Retinal pigment epithelial cell (primary cell): ENCODE results near the gene CASP3.
"Not testable (repeated sequence)": the region's sequence is repeated elsewhere in the genome, so short reads cannot be mapped to it uniquely, and the experiment has no call there.

ENCODE experiments used
- DNase-seq: peaks from one replicate; pipeline ENCODE4 v3.0.0-alpha.2; 2010; ENCODE audit warnings: low read depth
- H3K4me3 ChIP-seq: 2 replicates; pipeline ENCODE4 v1.5.1; 2011; ENCODE audit warnings: mild to moderate bottlenecking, low read length, control low read depth, moderate library complexity
- TF ChIP-seq, protein P1 (sequence below): conservative IDR thresholded peaks from 2 replicates; pipeline ENCODE4 v1.5.1; 2011; ENCODE audit warnings: low read depth, low read length, control low read depth, inconsistent platforms

The CASP3 gene

DNA sequence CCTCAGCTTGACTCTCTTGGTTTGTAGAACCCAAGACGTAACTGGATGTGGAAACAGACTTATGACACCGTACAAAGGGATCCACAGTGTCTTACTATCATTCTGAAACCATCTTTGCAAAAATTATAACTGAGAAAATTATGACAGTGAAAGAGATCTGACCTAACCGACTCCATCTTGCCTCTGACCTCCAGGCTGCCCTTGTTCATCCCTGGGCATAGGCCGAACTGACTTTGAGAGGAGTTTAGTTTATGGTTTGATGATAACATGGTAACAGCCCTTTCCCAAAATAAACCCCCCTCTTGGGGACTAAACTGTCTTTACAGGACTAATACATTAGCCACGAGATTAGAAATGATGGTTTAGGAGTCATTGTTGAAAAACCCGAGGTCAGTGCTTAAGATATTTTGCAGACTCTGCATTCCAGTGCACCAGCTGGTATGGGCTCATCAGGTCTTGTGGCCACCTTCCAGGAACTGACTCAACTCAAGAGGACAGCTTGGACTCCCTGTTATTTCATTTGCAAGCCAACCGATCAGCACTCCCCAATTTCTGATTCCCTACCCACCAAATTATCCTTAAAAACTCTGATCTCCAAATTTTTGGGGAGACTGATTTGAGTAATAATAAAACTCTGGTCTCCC, 49.6 kb downstream of the CASP3 start:
- DNase-seq: peak; percentile 78
- TF ChIP-seq, protein P1, sequence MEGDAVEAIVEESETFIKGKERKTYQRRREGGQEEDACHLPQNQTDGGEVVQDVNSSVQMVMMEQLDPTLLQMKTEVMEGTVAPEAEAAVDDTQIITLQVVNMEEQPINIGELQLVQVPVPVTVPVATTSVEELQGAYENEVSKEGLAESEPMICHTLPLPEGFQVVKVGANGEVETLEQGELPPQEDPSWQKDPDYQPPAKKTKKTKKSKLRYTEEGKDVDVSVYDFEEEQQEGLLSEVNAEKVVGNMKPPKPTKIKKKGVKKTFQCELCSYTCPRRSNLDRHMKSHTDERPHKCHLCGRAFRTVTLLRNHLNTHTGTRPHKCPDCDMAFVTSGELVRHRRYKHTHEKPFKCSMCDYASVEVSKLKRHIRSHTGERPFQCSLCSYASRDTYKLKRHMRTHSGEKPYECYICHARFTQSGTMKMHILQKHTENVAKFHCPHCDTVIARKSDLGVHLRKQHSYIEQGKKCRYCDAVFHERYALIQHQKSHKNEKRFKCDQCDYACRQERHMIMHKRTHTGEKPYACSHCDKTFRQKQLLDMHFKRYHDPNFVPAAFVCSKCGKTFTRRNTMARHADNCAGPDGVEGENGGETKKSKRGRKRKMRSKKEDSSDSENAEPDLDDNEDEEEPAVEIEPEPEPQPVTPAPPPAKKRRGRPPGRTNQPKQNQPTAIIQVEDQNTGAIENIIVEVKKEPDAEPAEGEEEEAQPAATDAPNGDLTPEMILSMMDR: no peak
- H3K4me3 ChIP-seq: no peak overlapping the region

DNA sequence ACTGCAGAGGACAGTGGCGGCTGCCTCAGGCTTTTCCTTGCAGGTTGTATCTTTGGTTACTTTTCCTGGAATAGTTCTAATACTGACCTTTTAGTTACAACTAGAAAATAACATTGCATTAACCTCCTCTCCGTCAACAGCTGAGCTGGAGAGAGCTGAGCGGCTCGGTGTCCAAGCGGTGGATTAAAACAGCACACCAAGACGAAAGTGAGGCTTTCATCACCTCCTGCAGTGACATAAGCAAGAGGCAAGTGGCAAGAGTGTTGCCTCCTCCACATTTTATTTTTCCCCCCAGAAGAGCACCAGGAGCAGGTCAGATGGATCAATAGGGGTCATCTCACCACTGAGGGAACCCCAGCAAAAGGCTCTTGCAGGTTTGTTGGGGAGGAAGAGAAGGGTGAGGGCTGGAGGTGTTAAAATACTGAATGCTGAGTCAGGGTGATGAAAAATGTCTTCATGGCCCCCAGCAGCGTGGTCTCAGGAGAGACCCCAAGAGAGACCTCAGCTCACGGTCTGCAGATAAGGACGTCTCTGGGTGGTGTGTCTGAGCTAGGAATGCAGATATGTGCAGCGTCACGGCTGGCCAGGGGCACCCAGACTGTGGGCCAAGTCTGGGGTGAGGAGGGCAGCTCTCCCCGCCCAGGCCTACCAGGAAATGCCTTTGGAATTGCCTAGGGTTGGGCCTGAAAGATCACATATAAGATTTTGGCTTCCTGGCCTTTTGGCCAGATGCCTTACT, 50.3 kb downstream of the CASP3 start:
- TF ChIP-seq, protein P1: no peak
- peak; percentile 9 for DNase-seq
- no peak overlapping the region for H3K4me3 ChIP-seq

DNA sequence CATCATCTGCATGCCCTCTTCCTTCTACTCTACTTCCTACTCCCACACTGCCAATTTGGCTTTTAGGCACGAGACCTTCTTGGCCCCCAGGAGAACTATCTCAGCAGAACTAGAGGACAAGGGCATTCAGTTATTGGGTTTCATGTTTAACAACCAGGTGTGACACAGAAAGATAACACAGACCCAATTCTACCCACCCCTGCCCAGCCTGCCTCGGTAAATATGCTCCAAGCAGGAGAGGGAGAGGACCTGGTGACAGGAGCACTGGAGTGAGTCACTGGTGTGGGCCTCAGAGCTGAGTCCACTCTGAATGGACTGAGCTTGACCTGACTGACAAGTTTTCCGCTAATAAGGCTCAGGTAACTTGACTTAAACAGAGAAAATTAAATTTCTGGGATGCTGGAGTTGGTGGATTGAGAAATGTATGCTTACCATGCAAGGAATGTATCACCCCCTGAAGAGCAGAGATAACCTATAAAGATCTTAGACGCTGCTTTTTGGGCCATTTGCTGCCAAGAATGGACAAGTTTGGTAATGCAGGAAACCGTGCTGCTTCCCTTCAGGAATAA, 52.5 kb downstream of the CASP3 start:
- DNase-seq: peak; percentile 3
- TF ChIP-seq, protein P1: no peak
- no peak overlapping the region for H3K4me3 ChIP-seq

DNA sequence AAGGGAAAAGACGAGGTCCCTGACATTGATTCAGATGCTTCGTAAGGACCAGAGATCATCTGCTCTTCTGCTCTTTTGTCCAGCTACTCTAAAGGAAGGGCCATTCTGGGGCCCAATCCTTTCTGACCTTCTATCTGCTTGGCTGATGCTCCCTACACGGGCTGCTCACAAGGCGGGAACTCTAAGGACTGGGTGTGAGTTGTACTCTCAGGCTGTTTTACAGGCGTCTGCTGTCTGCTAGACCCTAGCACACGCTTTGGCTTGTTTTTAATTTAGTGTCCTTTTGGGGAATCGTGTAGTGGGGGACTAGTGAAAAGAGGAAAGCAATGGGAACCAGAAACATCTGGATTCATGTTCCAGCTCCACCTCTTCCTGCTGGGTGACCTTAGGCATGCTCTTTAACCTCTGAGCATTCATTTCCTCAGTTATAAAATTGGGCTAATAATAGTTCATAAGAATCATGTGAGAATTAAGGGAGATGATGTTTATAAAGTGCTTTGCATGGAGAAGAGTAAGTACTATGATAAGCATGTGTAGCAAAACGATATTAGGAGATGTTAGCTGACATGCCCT, 53.1 kb downstream of the CASP3 start:
- TF ChIP-seq, protein P1: no peak

DNA sequence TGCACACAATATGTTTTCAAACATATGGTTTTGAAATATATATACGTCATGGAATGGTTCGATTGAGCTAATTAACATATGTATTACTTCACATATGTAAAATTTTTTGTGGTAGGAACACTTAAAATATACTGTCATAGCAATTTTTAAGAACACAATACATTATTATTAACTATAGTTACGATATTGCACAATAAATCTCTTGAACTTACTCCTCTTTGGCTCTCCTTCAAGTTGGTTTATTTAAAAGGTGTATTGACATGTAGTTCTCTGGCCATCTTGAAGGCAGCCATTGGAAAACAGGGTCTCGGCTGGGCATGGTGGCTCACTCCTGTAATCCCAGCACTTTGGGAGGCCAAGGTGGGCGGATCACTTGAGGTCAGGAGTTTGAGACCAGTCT, 53.8 kb downstream of the CASP3 start:
- H3K4me3 ChIP-seq: no peak overlapping the region
- DNase-seq: no peak
- TF ChIP-seq, protein P1: no peak

More for the DNA sequence above, 53.1 kb downstream of the CASP3 start:
- no peak overlapping the region for H3K4me3 ChIP-seq
- no peak for DNase-seq

DNA sequence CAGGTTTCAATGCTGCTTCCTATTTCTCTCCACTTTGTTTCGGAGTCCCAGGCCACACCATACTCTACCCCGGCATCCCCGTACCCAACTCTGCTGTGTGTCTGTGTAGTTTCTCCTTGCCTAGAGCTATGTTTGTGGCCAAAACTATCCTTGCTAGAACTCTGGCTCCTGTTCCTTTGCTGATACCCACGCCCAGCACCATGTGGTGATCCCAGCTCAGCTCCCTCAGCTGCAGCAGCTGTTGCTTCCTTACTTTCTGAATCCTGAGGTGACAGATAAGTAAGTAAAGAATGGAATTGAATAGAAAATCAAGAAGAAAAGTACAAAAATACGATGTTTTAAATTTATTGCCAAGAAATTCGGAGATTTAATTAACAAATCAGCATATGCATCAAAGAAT, 55.8 kb downstream of the CASP3 start:
- TF ChIP-seq, protein P1: no peak
- DNase-seq: no peak
- no peak overlapping the region for H3K4me3 ChIP-seq

DNA sequence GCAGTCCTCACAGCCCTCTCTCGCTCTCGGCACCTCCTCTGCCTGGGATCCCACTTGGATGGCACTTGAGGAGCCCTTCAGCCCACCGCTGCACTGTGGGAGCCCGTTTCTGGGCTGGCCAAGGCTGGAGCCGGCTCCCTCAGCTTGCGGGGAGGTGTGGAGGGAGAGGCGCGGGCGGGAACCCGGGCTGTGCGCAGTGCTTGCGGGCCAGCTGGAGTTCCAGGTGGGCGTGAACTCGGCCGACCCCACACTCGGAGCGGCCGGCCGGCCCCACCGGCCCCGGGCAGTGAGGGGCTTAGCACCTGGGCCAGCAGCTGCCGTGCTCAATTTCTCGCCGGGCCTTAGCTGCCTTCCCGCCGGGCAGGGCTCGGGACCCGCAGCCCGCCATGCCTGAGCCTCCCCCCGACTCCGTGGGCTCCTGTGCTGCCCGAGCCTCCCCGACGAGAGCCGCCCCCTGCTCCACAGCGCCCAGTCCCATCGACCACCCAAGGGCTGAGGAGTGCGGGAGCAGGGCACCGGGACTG, 57.4 kb downstream of the CASP3 start:
- H3K4me3 ChIP-seq, DNase-seq: not testable (repeated sequence)
